ENCODE measurements around the gene GALR1. TPM values are rescaled to one million over a fixed set of nuclear protein-coding genes. Genes with fewer than 3 reads are reported as not detected.
"Not testable (repeated sequence)": the region's sequence is repeated elsewhere in the genome, so short reads cannot be mapped to it uniquely, and the experiment has no call there.

The GALR1 gene, protein sequence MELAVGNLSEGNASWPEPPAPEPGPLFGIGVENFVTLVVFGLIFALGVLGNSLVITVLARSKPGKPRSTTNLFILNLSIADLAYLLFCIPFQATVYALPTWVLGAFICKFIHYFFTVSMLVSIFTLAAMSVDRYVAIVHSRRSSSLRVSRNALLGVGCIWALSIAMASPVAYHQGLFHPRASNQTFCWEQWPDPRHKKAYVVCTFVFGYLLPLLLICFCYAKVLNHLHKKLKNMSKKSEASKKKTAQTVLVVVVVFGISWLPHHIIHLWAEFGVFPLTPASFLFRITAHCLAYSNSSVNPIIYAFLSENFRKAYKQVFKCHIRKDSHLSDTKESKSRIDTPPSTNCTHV
- 0.16 TPM for total RNA-seq

GRCh38 chr18:77249569-77250500, at the start of gene GALR1:
Gene GALR1, plus strand, starts transcription at chr18:77249848. Its CDS starts 701 bp downstream, at chr18:77250549.
- DNase-seq = no peak

DNA sequence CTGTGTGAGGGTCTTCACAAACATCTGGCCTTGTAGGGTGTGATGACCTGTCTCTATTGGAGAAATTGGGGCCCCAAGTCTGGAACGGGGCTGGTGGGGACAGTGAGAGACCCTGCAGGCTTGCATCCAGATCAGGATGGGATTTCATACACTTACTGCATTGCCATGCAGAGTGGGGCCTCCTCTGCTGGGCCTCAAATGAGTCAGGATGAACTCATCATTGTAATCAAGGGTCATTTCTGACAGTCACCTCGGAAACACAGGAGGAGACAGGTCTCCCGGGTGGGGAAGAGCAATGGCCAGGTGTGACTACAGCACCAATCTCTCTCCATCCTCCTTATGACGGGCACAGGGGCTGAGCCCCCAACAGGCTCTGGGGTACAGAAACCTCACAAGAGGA, 48.1 kb upstream of the GALR1 start:
- DNase-seq = no peak

- DNase-seq = no peak
Observed at GRCh38 chr18:77202329-77202728, 47.3 kb upstream of the GALR1 start.

DNA sequence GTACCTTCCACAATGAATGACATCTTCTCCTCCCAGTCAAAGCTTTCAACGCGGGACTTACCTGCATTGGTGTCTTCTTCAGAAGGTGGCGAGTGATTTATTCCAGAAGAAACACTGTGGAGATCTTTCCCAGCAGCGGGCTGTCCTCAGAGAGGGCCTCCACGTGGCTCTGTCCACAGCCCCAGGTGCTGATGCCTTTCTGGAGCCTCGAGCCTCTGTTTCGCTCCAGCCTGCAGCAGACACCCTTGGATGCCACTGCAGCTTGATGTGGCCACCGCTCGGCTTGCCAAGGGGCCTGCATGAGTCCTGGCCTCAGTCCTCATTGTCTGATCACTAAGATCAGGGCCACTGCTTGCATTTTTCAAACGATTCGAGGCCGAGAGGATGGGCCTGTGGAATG, 46.6 kb upstream of the GALR1 start:
- no peak for DNase-seq

DNA sequence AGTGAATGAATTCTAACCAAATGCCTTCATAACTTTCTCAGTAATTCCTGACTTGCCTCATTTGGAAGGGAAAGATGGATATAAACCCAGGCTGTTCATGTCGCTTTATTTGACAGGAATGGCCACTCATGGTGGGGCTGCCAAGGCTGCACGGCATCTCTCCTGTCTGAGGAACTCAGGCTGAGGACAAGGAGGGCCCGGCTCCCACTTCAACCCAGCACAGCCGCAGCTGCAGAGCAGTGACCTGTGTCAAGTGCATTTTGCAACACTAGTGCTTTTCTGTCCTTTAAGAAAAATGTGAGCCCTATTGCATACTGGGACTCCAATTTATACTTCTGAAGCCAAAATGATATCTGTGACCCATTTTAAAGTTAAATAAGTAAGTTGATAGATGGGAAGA, 45.8 kb upstream of the GALR1 start:
- no peak for DNase-seq

- DNase-seq = no peak
Observed at GRCh38 chr18:77205769-77206168, 43.9 kb upstream of the GALR1 start.

DNA sequence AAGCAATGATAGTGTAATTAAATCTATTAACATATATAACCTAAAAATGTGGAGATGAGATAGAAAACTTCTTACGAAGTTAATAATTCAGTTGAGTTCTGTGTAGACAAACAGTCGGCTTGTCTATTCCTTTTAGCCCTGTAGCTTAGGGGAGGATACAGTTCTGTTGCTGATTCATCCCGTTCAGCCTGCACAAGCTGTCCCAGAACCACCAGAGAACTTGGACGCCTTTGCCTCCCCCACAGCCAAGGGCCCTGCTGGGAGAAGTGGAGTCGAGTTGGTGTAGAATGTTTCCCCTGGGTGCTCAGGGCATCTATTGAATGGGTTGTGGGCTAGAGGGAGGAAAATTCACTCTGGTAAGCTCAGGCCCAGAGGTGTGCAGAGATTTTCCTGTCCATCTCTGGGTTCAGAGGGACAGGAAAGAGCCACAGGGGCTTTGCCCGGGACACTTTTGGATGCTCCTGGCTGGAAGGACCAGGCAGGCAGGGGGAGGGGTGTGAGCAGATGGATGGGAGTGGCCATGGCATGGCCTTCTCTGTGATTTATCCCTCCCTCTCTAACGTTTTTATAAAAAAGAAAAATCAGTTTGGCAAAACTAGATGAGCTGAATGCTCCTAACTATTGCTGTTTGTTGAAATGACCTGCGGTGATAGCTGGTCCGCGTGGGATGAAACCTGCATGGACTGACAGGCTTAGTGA, 42.8 kb upstream of the GALR1 start:
- peak; percentile 17 for DNase-seq

DNA sequence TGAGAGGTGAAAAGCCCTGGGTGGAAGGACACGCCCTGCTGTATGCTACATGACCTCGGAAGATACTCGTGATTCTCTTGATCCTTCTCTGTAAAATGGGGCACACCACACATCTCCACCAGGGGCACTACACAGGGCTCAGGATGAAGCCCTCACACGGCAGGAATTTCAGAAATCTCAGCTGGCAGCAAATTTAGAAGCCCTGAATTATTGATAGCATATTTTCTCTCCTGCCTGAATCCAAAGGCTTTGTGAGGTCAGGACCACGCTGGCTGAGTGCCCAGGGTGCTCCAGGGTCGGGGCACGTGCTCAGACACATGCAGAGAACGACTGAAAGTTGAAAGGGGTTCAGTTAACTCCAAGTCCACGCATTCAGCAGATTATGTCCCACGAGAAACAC, 42.1 kb upstream of the GALR1 start:
- DNase-seq = peak; percentile 7

GRCh38 chr18:77208964-77209363, 40.7 kb upstream of the GALR1 start:
- no peak for DNase-seq

- DNase-seq = no peak
Observed at GRCh38 chr18:77209587-77209986, 40.1 kb upstream of the GALR1 start.

DNA sequence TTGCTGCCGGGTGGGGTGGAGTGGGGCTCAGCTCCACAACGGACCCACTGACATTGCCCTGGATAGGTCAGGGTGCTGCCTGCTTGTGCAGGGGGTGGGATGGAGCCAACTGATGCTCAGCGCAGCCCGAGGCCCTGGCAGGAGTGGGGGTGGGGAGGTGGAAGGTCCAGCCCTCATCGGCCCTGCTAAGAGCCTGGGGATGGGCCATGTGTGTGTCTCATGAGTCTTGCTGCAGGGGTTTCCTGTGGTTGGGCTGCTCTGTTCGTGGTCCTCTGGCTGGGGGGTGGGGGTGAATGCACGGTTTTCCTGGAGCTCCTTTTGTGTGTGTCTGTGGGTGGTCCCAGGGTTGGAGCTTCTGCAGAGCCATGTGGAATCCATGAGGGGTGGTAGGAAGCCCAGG, 39.4 kb upstream of the GALR1 start:
- DNase-seq = no peak

DNA sequence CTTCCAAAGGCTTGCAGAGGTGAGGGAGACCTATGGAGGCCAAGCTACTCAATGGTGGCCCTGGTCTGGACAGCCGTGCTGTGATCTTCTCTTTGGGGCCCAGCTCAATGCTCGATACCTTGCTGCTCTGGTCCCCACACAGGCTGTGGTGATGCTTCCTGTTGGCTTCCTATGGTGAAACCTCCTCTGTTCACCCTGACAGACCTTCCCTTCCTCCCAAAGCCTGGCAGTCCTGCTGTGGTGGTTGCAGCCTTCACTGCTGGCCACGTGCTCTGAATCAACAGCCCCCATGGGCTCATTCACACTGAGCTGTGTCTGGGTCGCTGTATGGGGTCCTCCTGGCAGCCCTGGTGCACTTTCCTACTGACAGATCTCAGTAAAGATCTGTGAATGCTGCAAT, 31.0 kb upstream of the GALR1 start:
- no peak for DNase-seq

DNA sequence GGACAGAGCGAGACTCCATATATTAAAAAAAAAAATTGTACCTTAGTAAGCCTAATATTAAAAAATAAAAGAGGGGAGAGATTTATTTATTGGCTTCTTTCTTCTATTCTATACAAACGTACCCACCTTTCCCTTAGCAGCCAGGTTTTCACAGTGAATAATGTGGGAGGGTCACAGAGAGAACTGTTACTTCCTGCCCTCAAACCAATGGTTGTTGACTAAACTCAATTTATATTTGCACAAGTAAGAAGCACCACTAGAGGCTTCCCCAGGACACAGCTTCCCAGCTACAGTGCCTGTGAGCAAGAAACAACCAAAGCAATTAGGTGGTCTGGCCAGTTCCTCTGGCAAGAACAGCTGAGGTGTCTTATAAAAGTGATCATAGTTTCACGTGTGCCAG, 28.9 kb upstream of the GALR1 start:
- DNase-seq = no peak

DNA sequence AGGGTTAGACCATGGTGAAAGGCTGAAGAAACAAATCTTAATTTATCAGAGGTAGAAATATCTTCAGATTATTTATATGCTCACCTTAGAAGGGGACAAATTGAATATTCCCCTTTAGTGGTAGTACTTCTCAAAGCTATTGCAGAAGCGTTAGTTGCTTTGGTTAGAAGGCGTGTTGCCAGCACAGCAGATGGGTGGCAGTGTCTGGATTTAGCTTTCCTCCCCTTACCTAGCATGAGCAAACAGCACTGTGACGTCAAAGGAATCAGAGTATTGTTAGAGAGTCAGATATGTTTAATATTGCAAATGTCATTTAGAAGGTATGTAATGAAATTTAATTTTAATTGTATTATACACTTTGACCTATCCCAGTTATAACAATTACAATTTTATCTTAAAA, 27.2 kb upstream of the GALR1 start:
- no peak for DNase-seq

- no peak for DNase-seq
Observed at GRCh38 chr18:77223221-77223639, 26.4 kb upstream of the GALR1 start.

DNA sequence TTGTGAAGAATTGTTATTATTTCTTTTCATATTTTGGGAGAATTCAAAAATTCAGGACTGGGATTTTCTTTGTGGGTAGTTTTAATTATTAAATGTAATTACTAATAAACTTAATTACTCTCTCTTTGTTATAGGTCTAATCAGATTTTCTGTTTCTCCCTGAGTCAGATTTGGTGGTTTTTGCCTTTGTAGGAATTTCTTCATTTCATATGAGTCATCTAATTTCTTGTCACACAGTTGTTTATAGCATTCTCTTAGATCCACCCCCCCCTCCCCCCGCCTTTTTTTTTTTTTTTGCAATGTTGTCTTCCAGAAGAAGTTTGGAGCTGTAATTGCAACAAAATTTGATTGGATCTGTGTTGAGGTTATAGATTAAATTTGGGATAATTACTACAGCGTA, 26.0 kb upstream of the GALR1 start:
- no peak for DNase-seq

GRCh38 chr18:77230645-77231044, 19.0 kb upstream of the GALR1 start:
- no peak for DNase-seq

DNA sequence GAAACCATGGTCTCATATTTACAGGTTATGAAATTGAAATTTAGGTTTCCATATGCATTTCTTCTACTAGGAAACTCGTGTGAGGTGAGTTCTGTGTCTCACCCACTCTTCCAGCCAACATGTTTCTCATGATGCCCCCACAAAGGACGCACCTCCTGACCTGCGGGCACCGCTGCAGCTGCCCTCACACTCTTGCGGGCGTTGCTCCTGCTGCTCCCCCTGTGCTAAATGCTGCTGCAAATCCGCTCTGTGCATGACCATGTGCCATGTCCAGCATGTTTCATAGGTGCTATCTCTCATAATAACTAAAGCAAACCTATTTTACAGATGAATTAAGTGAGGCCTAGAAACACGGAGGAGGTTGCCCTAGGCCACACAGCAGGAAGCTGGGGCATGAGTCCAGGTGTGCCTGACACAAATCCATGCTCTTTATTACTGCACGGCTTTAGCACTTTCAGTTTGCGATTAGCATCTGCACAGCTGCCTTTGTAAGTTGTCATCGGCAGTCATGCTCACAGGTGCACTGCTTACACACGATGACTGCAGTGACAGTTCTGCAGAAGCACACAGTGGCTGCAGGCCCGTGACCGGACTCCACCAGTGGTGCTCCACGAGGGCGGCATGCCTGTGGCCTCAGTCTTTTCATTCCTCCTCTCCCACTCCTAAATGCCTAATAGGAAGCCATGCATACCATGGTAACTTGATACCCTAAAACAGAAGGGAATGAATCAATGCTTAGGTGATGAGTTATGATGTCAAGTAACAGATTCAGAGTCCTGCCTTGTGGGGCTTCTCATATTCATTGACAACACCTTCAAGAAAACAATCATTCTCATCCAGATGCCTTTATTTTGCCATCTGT, 14.9 kb upstream of the GALR1 start:
- DNase-seq = no peak

DNA sequence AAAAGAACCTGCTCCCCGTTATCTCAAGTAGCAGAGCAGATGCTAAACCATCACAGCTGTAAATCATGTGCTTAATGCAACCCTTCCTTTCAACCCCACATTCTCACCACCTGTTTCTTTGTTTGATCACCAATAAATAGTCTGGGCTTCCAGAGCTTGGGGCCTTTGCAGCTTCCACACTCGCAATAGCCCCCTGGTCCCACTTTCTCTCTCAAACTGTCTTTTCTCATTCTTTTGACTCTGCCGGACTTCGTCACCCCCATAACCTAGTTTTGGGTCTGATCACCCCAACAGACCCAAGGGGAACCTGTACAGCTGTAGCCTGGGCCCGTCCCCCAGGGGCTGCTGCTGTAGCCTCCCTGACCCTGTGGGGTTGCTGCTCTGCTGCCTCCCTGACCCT, 10.4 kb upstream of the GALR1 start:
- not testable (repeated sequence) for DNase-seq

DNA sequence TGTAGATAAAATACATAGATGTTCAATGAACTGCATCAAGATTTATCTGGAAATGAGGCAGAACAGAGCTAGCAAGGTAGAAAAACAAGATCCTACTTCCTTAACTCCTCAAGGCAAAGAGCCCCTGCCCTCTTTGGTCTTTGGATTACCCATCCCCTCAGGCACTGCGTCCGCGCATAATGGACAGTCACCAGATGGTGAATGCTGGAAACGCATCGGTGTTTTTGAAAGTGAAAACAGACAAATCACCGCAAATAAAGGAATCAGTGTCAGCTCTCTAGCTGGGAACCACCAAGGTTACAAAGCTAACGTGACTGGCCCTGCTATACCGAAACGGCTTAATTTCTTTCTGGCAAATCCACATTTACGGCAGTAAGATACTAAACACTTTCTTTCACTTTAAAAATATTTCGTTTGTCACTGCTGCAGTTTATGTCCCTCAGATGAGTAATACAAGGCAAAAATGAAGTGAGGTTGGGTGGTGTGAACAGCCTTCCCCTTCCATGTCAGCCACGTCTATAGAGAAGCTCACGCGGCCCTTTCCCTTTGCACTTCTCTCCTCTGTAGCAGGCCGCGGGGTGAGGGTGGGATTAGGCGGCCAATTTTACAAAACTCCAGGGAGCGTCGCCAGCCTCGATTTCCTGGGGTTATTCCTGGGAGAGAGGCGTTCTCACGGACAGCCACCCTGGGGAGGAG, 627 bp upstream of the GALR1 start:
- DNase-seq = no peak

- no peak for DNase-seq
Observed at GRCh38 chr18:77250501-77250925, 865 bp downstream of the GALR1 start.
